Body of pancreas (tissue), 4 donors: ENCODE data around the gene COL27A1.

Experiments used
- CTCF ChIP-seq, 7 experiments: fragments of 450-650 bp in 4 of 7; fragments of 200-600 bp in 3 of 7; sonication (generic) in 3 of 7; IDR thresholded peaks; one replicate each; pipeline ENCODE4 v1.5.1; 2016 to 2019; ENCODE audit warnings: antibody characterized with exemption in 7 of 7
- POLR2A ChIP-seq, 3 donors: fragments of 450-650 bp; IDR thresholded peaks; one replicate each; pipeline ENCODE4 v1.6.1; 2016; ENCODE audit warnings: antibody characterized with exemption in 3 of 3, mild to moderate bottlenecking in 2 of 3

GRCh38 chr9:114210691-114211276, 55.4 kb downstream of the COL27A1 start:
- TF ChIP-seq CTCF (IDR thresholded peaks at IDR 0.05) = no peak
- TF ChIP-seq POLR2A (IDR thresholded peaks at IDR 0.05) = no peak
